GM21367 (cell line): ENCODE data around the gene LARGE1.

ENCODE experiments used
- ATAC-seq: cut with Tn5 transposase; IDR thresholded peaks from one replicate; pipeline ENCODE4 v1.9.1; 2021; ENCODE audit not compliant: unreplicated experiment

The LARGE1 gene

GRCh38 chr22:33886696-33887095 lies 33.6 kb downstream of the LARGE1 start:
- no peak for ATAC-seq

GRCh38 chr22:33884829-33885228 lies 35.4 kb downstream of the LARGE1 start:
- no peak for ATAC-seq

GRCh38 chr22:33883961-33884808 lies 36.1 kb downstream of the LARGE1 start:
- ATAC-seq = no peak

- ATAC-seq = no peak
Observed at GRCh38 chr22:33883561-33883960, 36.7 kb downstream of the LARGE1 start.

- ATAC-seq = no peak
Observed at GRCh38 chr22:33882991-33883390, 37.3 kb downstream of the LARGE1 start.

GRCh38 chr22:33880986-33881385 lies 39.3 kb downstream of the LARGE1 start:
- ATAC-seq = no peak

- ATAC-seq = no peak
Observed at GRCh38 chr22:33879796-33880195, 40.5 kb downstream of the LARGE1 start.

GRCh38 chr22:33875316-33875715 lies 45.0 kb downstream of the LARGE1 start:
- no peak for ATAC-seq

GRCh38 chr22:33874206-33874605 lies 46.1 kb downstream of the LARGE1 start:
- ATAC-seq = no peak

- no peak for ATAC-seq
Observed at GRCh38 chr22:33873666-33874065, 46.6 kb downstream of the LARGE1 start.

GRCh38 chr22:33873186-33873585 lies 47.1 kb downstream of the LARGE1 start:
- no peak for ATAC-seq

GRCh38 chr22:33871935-33872334 lies 48.3 kb downstream of the LARGE1 start:
- no peak for ATAC-seq

GRCh38 chr22:33869946-33870345 lies 50.3 kb downstream of the LARGE1 start:
- no peak for ATAC-seq

- no peak for ATAC-seq
Observed at GRCh38 chr22:33867971-33868370, 52.3 kb downstream of the LARGE1 start.

- no peak for ATAC-seq
Observed at GRCh38 chr22:33867118-33867866, 53.0 kb downstream of the LARGE1 start.

- no peak for ATAC-seq
Observed at GRCh38 chr22:33866511-33866910, 53.8 kb downstream of the LARGE1 start.

- ATAC-seq = no peak
Observed at GRCh38 chr22:33865996-33866395, 54.3 kb downstream of the LARGE1 start.

- no peak for ATAC-seq
Observed at GRCh38 chr22:33865248-33865647, 55.0 kb downstream of the LARGE1 start.

GRCh38 chr22:33864723-33865130 lies 55.5 kb downstream of the LARGE1 start:
- no peak for ATAC-seq

GRCh38 chr22:33861216-33861875 lies 58.9 kb downstream of the LARGE1 start:
- no peak for ATAC-seq

- no peak for ATAC-seq
Observed at GRCh38 chr22:33860386-33860785, 59.9 kb downstream of the LARGE1 start.

GRCh38 chr22:33859311-33859710 lies 61.0 kb downstream of the LARGE1 start:
- no peak for ATAC-seq
